Epithelial cell of proximal tubule (primary cell): Measurements from ENCODE around the gene SPDYA. TPM values are rescaled to one million over a fixed set of nuclear protein-coding genes. Genes with fewer than 3 reads are reported as not detected.

Source experiments
- DNase-seq: peaks from one replicate; pipeline ENCODE4 v3.0.0-alpha.2; 2011; ENCODE audit warnings: low read depth
- H3K4me3 ChIP-seq: 2 replicates; pipeline ENCODE4 v1.5.1; 2011; ENCODE audit warnings: low read depth, mild to moderate bottlenecking, low read length
- CTCF ChIP-seq: conservative IDR thresholded peaks from 2 replicates; pipeline ENCODE4 v1.5.1; 2012; ENCODE audit warnings: low read depth, mild to moderate bottlenecking, low read length
- total RNA-seq: library from RNA; depleted of rRNA; stranded (reverse); fragments of >200 nt; gene quantifications from 2 replicates; pipeline ENCODE4 v1.2.3, GENCODE V29; 2015

Gene SPDYA
- total RNA-seq, 1 donor from 2014 or later, result not detected

DNA sequence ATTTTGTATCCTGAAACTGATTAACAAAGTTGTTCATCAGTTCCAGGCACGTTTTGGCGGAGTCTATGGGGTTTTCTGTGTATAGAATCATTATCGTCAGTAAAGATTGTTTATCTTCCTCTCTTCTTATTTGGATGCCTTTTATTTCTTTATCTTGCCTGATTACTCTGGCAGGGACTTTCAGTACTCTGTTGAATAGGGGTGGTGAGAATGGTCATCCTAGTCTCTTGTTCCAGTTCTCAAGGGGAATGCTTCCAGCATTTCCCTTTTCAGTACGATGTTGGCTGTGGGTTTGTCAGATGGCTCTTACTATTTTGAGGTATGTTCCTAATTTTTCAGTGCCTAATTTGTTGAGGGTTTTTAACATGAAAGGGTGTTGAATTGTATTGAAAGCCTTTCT, 14.0 kb upstream of the SPDYA start:
- DNase-seq, result no peak

DNA sequence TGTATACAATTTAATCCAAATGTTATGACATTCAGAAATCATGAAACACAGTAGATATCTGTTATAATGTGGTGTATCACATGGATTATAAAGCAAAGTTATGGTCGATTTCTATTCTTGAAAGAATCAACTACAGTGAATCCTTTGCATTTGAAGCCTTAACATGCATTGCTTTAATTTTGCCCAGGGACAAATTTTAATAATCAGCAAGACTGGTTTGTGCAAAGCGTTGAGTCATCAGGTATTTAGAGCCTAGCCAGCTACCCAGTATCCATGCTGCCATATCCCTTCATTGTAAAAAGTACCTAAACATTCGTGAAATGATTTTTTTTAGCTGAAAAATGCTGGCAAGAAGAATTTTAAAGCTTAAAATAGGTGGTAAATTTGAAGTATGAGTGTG, 8.9 kb upstream of the SPDYA start:
- no peak for TF ChIP-seq CTCF
- no peak overlapping the region for H3K4me3 ChIP-seq
- no peak for DNase-seq

More for the DNA sequence above, 14.0 kb upstream of the SPDYA start:
- TF ChIP-seq CTCF, result no peak
- no peak overlapping the region for H3K4me3 ChIP-seq

DNA sequence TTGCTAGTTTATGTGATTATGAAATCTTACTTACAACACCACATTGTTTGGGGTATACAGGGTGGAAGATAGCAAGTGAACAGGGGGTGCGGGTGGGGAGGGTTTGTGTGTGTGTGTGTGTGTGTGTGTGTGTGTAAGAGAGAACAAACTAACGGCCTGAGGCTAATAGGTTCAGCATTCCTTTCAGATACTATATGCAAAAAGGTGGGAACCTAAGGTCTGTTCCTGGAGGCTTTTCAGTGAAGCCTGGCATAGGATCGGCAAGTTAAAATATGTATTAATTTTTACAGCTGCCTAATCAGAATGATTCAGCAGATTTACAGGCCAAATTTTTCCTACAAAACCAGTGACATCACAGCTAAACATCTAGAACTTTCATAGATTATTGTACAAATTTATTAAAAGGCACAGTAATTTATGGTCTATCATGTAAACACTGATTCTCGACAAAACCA, 7.6 kb upstream of the SPDYA start:
- no peak for DNase-seq
- TF ChIP-seq CTCF, result no peak
- H3K4me3 ChIP-seq, result no peak overlapping the region

GRCh38 chr2:28809927-28810326, 707 bp upstream of the SPDYA start:
- no peak for DNase-seq
- no peak for TF ChIP-seq CTCF
- peak overlapping the region; percentile 51 for H3K4me3 ChIP-seq

DNA sequence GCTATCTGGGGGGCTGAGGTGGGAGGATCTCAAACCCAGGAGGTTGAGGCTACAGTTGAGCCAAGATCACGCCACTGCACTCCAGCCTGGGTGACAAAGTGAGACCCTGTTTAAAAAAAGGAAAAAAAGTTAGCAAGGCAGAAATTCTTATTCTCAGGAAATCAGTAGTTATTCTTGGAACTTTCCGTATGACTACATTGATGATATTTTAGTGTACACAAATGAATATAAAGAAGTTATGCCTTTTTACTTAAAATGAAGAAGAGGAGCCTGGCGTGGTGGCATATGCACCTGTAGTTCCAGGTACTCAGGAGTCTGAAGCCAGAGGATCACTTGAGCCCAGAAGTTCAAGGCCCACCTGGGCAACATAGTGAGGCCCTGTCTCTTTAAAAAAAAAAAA, 7.4 kb downstream of the SPDYA start:
- TF ChIP-seq CTCF, result no peak
- H3K4me3 ChIP-seq, result no peak overlapping the region
- DNase-seq, result no peak

GRCh38 chr2:28821295-28821958, 10.8 kb downstream of the SPDYA start:
- DNase-seq, result peak; percentile 26
- no peak overlapping the region for H3K4me3 ChIP-seq
- peak; percentile 64 for TF ChIP-seq CTCF

- DNase-seq, result no peak
- no peak overlapping the region for H3K4me3 ChIP-seq
- TF ChIP-seq CTCF, result no peak
Measured at GRCh38 chr2:28822036-28822435, 11.4 kb downstream of the SPDYA start.
